H9 (cell line): ENCODE measurements around the gene SRGAP1. TPM values are rescaled to one million over a fixed set of nuclear protein-coding genes. Genes with fewer than 3 reads are reported as not detected.

Experiments used
- DNase-seq: peaks from one replicate; pipeline ENCODE4 v3.0.0-alpha.2; 2017
- H2AFZ ChIP-seq: one replicate; pipeline ENCODE4 v1.6.1; 2013; ENCODE audit warnings: mild to moderate bottlenecking, low read length, control low read depth, moderate library complexity
- H2AK5ac ChIP-seq: 2 replicates; pipeline ENCODE4 v1.6.1; 2013; ENCODE audit warnings: low read length, control low read depth, mixed read lengths; ENCODE audit not compliant: insufficient read length
- H2BK120ac ChIP-seq: one replicate; pipeline ENCODE4 v1.6.1; 2013; ENCODE audit warnings: low read depth, mild to moderate bottlenecking, low read length, control low read depth, inconsistent platforms; ENCODE audit not compliant: poor library complexity, severe bottlenecking
- H2BK12ac ChIP-seq: 2 replicates; pipeline ENCODE4 v1.6.1; 2013; ENCODE audit warnings: low read length, control low read depth, mixed read lengths, low read depth; ENCODE audit not compliant: insufficient read length
- H2BK15ac ChIP-seq: 2 replicates; pipeline ENCODE4 v1.6.1; 2013; ENCODE audit warnings: low read depth, low read length, control low read depth
- H2BK20ac ChIP-seq: one replicate; pipeline ENCODE4 v1.6.1; 2013; ENCODE audit warnings: low read depth, mild to moderate bottlenecking, low read length, control low read depth, inconsistent platforms; ENCODE audit not compliant: poor library complexity, severe bottlenecking
- H2BK5ac ChIP-seq: 2 replicates; pipeline ENCODE4 v1.6.1; 2013; ENCODE audit warnings: low read length, control low read depth, mixed read lengths; ENCODE audit not compliant: insufficient read length
- H3K14ac ChIP-seq: 2 replicates; pipeline ENCODE4 v1.6.1; 2013; ENCODE audit warnings: low read length, control low read depth; ENCODE audit not compliant: insufficient read depth
- H3K18ac ChIP-seq: 2 replicates; pipeline ENCODE4 v1.6.1; 2013; ENCODE audit warnings: low read depth, mild to moderate bottlenecking, mixed read lengths, low read length, control low read depth; ENCODE audit not compliant: insufficient read length
- H3K23ac ChIP-seq: 2 replicates; pipeline ENCODE4 v1.6.1; 2013; ENCODE audit warnings: low read length, control low read depth, mixed read lengths, low read depth; ENCODE audit not compliant: insufficient read length
- H3K23me2 ChIP-seq: 2 replicates; pipeline ENCODE4 v1.6.1; 2013; ENCODE audit warnings: low read depth, mild to moderate bottlenecking, mixed read lengths, low read length, control low read depth; ENCODE audit not compliant: insufficient read length, poor library complexity, severe bottlenecking
- H3K27ac ChIP-seq: 2 replicates; pipeline ENCODE4 v1.5.1; 2013; ENCODE audit warnings: low read length, control low read depth, mixed read lengths, low read depth; ENCODE audit not compliant: insufficient read length
- H3K27me3 ChIP-seq: 2 replicates; pipeline ENCODE4 v1.6.1; 2013; ENCODE audit warnings: low read length, control low read depth, inconsistent platforms; ENCODE audit not compliant: insufficient read depth
- H3K4ac ChIP-seq: 2 replicates; pipeline ENCODE4 v1.6.1; 2013; ENCODE audit warnings: low read depth, mild to moderate bottlenecking, control low read depth, inconsistent platforms, low read length, moderate library complexity
- H3K4me1 ChIP-seq: 2 replicates; pipeline ENCODE4 v1.6.1; 2013; ENCODE audit warnings: low read length, control low read depth, inconsistent platforms; ENCODE audit not compliant: insufficient read depth
- H3K4me2 ChIP-seq: 2 replicates; pipeline ENCODE4 v1.6.1; 2013; ENCODE audit warnings: low read length, control low read depth, mixed read lengths; ENCODE audit not compliant: insufficient read length, insufficient read depth
- H3K56ac ChIP-seq: 2 replicates; pipeline ENCODE4 v1.6.1; 2013; ENCODE audit warnings: low read depth, mild to moderate bottlenecking, mixed read lengths, low read length, control low read depth; ENCODE audit not compliant: insufficient read length
- H3K79me1 ChIP-seq: 2 replicates; pipeline ENCODE4 v1.6.1; 2013; ENCODE audit warnings: low read depth, mild to moderate bottlenecking, moderate library complexity, low read length, control low read depth, inconsistent platforms; ENCODE audit not compliant: insufficient read depth, poor library complexity, severe bottlenecking
- H3K79me2 ChIP-seq: 2 replicates; pipeline ENCODE4 v1.6.1; 2013; ENCODE audit warnings: low read length, control low read depth, inconsistent platforms; ENCODE audit not compliant: insufficient read depth
- H3K9ac ChIP-seq: 2 replicates; pipeline ENCODE4 v1.6.1; 2013; ENCODE audit warnings: low read length, control low read depth, mixed read lengths; ENCODE audit not compliant: insufficient read length; ENCODE audit errors: extremely low read depth
- H3K9me3 ChIP-seq: one replicate; pipeline ENCODE4 v1.6.1; 2013; ENCODE audit warnings: low read depth, low read length, inconsistent platforms; ENCODE audit not compliant: control insufficient read depth
- H3T11ph ChIP-seq: one replicate; pipeline ENCODE4 v1.6.1; 2013; ENCODE audit warnings: mild to moderate bottlenecking, low read length, control low read depth, inconsistent platforms
- H4K20me1 ChIP-seq: one replicate; pipeline ENCODE4 v1.6.1; 2013; ENCODE audit not compliant: control insufficient read depth, insufficient read length, insufficient read depth
- H4K5ac ChIP-seq: 2 replicates; pipeline ENCODE4 v1.6.1; 2013; ENCODE audit warnings: low read depth, mild to moderate bottlenecking, mixed read lengths, low read length, control low read depth; ENCODE audit not compliant: insufficient read length
- H4K8ac ChIP-seq: replicated peaks from 2 replicates; pipeline ENCODE4 v1.6.1; 2013; ENCODE audit warnings: low read length, control low read depth, mixed read lengths, low read depth; ENCODE audit not compliant: insufficient read length
- H4K91ac ChIP-seq: 2 replicates; pipeline ENCODE4 v1.6.1; 2013; ENCODE audit warnings: low read depth, mild to moderate bottlenecking, moderate library complexity, mixed read lengths, low read length, control low read depth; ENCODE audit not compliant: insufficient read length
- H3K27ac Mint-ChIP-seq, 3 experiments: 2 replicates in 2 of 3; 3 replicates in 1 of 3; pipeline ENCODE4 v1.8.0; 2020 to 2021; ENCODE audit warnings: mixed read lengths in 3 of 3, mild to moderate bottlenecking in 1 of 3, moderate library complexity in 1 of 3
- H3K27me3 Mint-ChIP-seq: 2 replicates; pipeline ENCODE4 v1.8.0; 2021; ENCODE audit warnings: low read depth, mild to moderate bottlenecking, moderate library complexity, mixed read lengths
- H3K36me3 Mint-ChIP-seq, 3 experiments: 2 replicates in 2 of 3; 3 replicates in 1 of 3; pipeline ENCODE4 v1.8.0; 2020 to 2021; ENCODE audit warnings: low read depth in 3 of 3, mixed read lengths in 3 of 3; ENCODE audit not compliant: insufficient read depth in 1 of 3
- H3K4me1 Mint-ChIP-seq, 2 experiments: 2 replicates each; pipeline ENCODE4 v1.8.0; 2020; ENCODE audit warnings: mixed read lengths in 2 of 2
- H3K4me3 Mint-ChIP-seq, 2 experiments: 2 replicates in 1 of 2; 3 replicates in 1 of 2; pipeline ENCODE4 v1.8.0; 2020 to 2021; ENCODE audit warnings: mild to moderate bottlenecking in 2 of 2, mixed read lengths in 2 of 2, moderate library complexity in 1 of 2
- H3K9me3 Mint-ChIP-seq, 2 experiments: 2 replicates in 1 of 2; 3 replicates in 1 of 2; pipeline ENCODE4 v1.8.0; 2020; ENCODE audit warnings: mild to moderate bottlenecking in 2 of 2, mixed read lengths in 2 of 2, moderate library complexity in 1 of 2
- CTCF ChIP-seq: fragments of 200-600 bp; sonication (generic); conservative IDR thresholded peaks from 3 replicates; pipeline ENCODE4 v1.8.0; 2021; ENCODE audit warnings: antibody characterized with exemption, mild to moderate bottlenecking
- WGBS: extraction: QIAGEN DNeasy Blood & Tissue Kit; methylation state at CpG from one replicate; pipeline ENCODE4 v1.1.7; 2013; ENCODE audit warnings: missing lambda C conversion rate, low lambda C conversion rate, mixed read lengths; ENCODE audit not compliant: insufficient read length; ENCODE audit errors: extremely low coverage; 5-methylcytosine and 5-hydroxymethylcytosine counted together
- total RNA-seq: library from RNA; stranded (reverse); gene quantifications from 2 replicates; pipeline ENCODE4 v1.2.1, GENCODE V29; 2021

SRGAP1 gene
- total RNA-seq, 1 experiment from 2014 or later = 4.8 TPM

- Histone ChIP-seq H3K27ac (peak overlapping the region; percentile 6), H4K8ac (no peak overlapping the region), H3K14ac (no peak overlapping the region), H2BK120ac (no peak overlapping the region), H4K91ac (no peak overlapping the region), H3K23me2 (no peaks in the 10 kb centered on the region), H2BK15ac (no peak overlapping the region), H3K18ac (no peak overlapping the region), H4K5ac (no peak overlapping the region), H3K56ac (no peak overlapping the region), H2BK20ac (no peak overlapping the region), H2AFZ (no peak overlapping the region), H3T11ph (no peak overlapping the region), H3K79me2 (no peaks in the 10 kb centered on the region), H3K4ac (no peak overlapping the region), H2AK5ac (no peak overlapping the region), H3K27me3 (no peaks in the 10 kb centered on the region), H4K20me1 (no peaks in the 10 kb centered on the region), H3K9me3 (no peaks in the 10 kb centered on the region), H2BK12ac (no peak overlapping the region), H3K79me1 (peaks cover 4% of the 10 kb centered on the region), H3K23ac (no peak overlapping the region), H3K4me1 (peaks cover 4% of the 10 kb centered on the region; the same call in 1 of the 2 replicates), H3K4me2 (peak overlapping the region; percentile 17), H2BK5ac (no peak overlapping the region), H3K9ac (no peak overlapping the region)
- no peak for TF ChIP-seq CTCF
- Mint-ChIP-seq H3K9me3 (no peaks in the 10 kb centered on the region), H3K36me3 (no peaks in the 10 kb centered on the region), H3K27ac (no peak overlapping the region; a peak in 1 of 7 replicates), H3K4me1 (peaks cover 39 to 41% of the 10 kb centered on the region in 2 experiments), H3K4me3 (no peak overlapping the region), H3K27me3 (no peaks in the 10 kb centered on the region)
- no peak for DNase-seq
- WGBS = no CpG with 5 or more reads among the region's 8 CpGs
Observed at GRCh38 chr12:63865448-63865847, 20.9 kb downstream of the SRGAP1 start.
